A673 (cell line): Measurements from ENCODE around the gene PRMT7. TPM values are rescaled to one million over a fixed set of nuclear protein-coding genes. Genes with fewer than 3 reads are reported as not detected.

ENCODE experiments used
- BruUV-seq: library from RNA; stranded (reverse); fragments of 400-500 nt; replicated peaks from 2 replicates; lab custom pipeline; 2021; lab: Mats Ljungman, UMichigan
- CTCF ChIA-PET: fragments of 300-600 bp; sonication (Branson Sonifier 250); formaldehyde crosslinking; loops from one replicate; lab custom pipeline; 2022; ENCODE audit warnings: antibody characterized with exemption; lab: Charles Lee
- POLR2A ChIA-PET: fragments of 300-600 bp; sonication (Branson Sonifier 250); formaldehyde crosslinking; loops from one replicate; lab custom pipeline; 2022; ENCODE audit warnings: antibody characterized with exemption; ENCODE audit not compliant: low non-redundant PET; lab: Charles Lee
- DNase-seq: peaks from one replicate; pipeline ENCODE4 v3.0.0-alpha.2; 2015; ENCODE audit warnings: low spot score
- H3K27ac ChIP-seq: fragments of 200-600 bp; sonication (generic); 2 replicates; pipeline ENCODE4 v1.5.1; 2016; ENCODE audit warnings: mixed run types, low read depth, mild to moderate bottlenecking, mixed read lengths, antibody characterized with exemption, low read length; ENCODE audit not compliant: poor library complexity, severe bottlenecking
- H3K27me3 ChIP-seq: fragments of 200-600 bp; sonication (generic); replicated peaks from 2 replicates; pipeline ENCODE4 v1.6.1; 2017; ENCODE audit warnings: mixed run types, low read depth, mild to moderate bottlenecking, mixed read lengths, antibody characterized with exemption, low read length; ENCODE audit not compliant: insufficient read depth, poor library complexity
- H3K36me3 ChIP-seq: fragments of 200-600 bp; sonication (generic); 2 replicates; pipeline ENCODE4 v1.6.1; 2016; ENCODE audit warnings: mixed run types, mild to moderate bottlenecking, mixed read lengths, antibody characterized with exemption, low read length; ENCODE audit not compliant: insufficient read depth, poor library complexity, severe bottlenecking
- H3K4me1 ChIP-seq: fragments of 200-600 bp; sonication (generic); 2 replicates; pipeline ENCODE4 v1.6.1; 2017; ENCODE audit warnings: mixed run types, mild to moderate bottlenecking, mixed read lengths, antibody characterized with exemption, low read length; ENCODE audit not compliant: insufficient read depth, poor library complexity, severe bottlenecking
- H3K4me3 ChIP-seq: fragments of 200-600 bp; sonication (generic); 2 replicates; pipeline ENCODE4 v1.5.1; 2016; ENCODE audit warnings: low read depth, mixed run types, mild to moderate bottlenecking, mixed read lengths, low read length; ENCODE audit not compliant: poor library complexity, severe bottlenecking
- H3K9me3 ChIP-seq: fragments of 200-600 bp; sonication (generic); 2 replicates; pipeline ENCODE4 v1.6.1; 2016; ENCODE audit warnings: mixed run types, low read depth, mild to moderate bottlenecking, mixed read lengths, antibody characterized with exemption, low read length; ENCODE audit not compliant: poor library complexity, severe bottlenecking
- CTCF ChIP-seq: fragments of 300-800, 200-600 bp; sonication (generic); conservative IDR thresholded peaks from 2 replicates; pipeline ENCODE4 v1.5.1; 2017; ENCODE audit warnings: low read depth, mild to moderate bottlenecking, antibody characterized with exemption, low read length, moderate library complexity, mixed read lengths
- EZH2 ChIP-seq: fragments of 200-600 bp; sonication (generic); IDR thresholded peaks from 2 replicates; pipeline ENCODE4 v1.6.1; 2017; ENCODE audit warnings: borderline replicate concordance, low read depth, mild to moderate bottlenecking, mixed read lengths, antibody characterized with exemption, low read length; ENCODE audit not compliant: poor library complexity, severe bottlenecking
- intact Hi-C: fragments of 100-400 bp; cut with micrococcal nuclease; formaldehyde crosslinking; loops from one replicate; pipeline ENCODE4 v1.10.0; 2022; ENCODE audit not compliant: unreplicated experiment
- total RNA-seq: library from RNA; stranded (reverse); gene quantifications from 2 replicates; pipeline ENCODE4 v1.2.3, GENCODE V29; 2021

PRMT7 gene
- total RNA-seq, 1 experiment from 2014 or later: 66.2 TPM

GRCh38 chr16:68328860-68329390 lies 18.1 kb downstream of the PRMT7 start:
- Histone ChIP-seq H3K4me3 (no peak overlapping the region), H3K9me3 (no peaks in the 10 kb centered on the region), H3K4me1 (peaks cover 18% of the 10 kb centered on the region), H3K36me3 (peaks cover 17% of the 10 kb centered on the region), H3K27ac (no peak overlapping the region), H3K27me3 (no peaks in the 10 kb centered on the region)
- no TSS peak for BruUV-seq
- TF ChIP-seq EZH2: no peak
- no peak for TF ChIP-seq CTCF
- CTCF ChIA-PET: no interaction called here
- intact Hi-C loops: loop anchor here (2.0 to 10.0 kb wide), 3 partner anchors 64 to 234 kb away; partner anchors contain the start of gene SLC7A6
- no peak for DNase-seq
- POLR2A ChIA-PET: no interaction called here

- intact Hi-C loops: no loop called here
- Histone ChIP-seq H3K9me3 (no peaks in the 10 kb centered on the region), H3K27ac (peak overlapping the region; percentile 47), H3K4me1 (peaks cover 28% of the 10 kb centered on the region), H3K27me3 (no peaks in the 10 kb centered on the region), H3K4me3 (no peak overlapping the region), H3K36me3 (peaks cover 5% of the 10 kb centered on the region)
- TF ChIP-seq CTCF: no peak
- no peak for DNase-seq
- BruUV-seq: no TSS peak
- ChIA-PET POLR2A (no interaction called here), CTCF (interaction anchor here (0.5 to 1.3 kb wide), 3 partner anchors 68 to 309 kb away, joined by 3 to 4 read pairs (median 3); partner anchors contain the start of gene SLC7A6)
These were observed 21.1 kb downstream of the PRMT7 start for GRCh38 chr16:68331879-68332410.

- no TSS peak for BruUV-seq
- intact Hi-C loops: no loop called here
- Histone ChIP-seq H3K4me1 (peaks cover 28% of the 10 kb centered on the region), H3K9me3 (no peaks in the 10 kb centered on the region), H3K36me3 (peaks cover 10% of the 10 kb centered on the region), H3K27me3 (no peaks in the 10 kb centered on the region), H3K27ac (peak overlapping the region; percentile 47), H3K4me3 (no peak overlapping the region)
- ChIA-PET POLR2A (no interaction called here), CTCF (interaction anchor here (1.0 to 1.3 kb wide), 2 partner anchors 68 to 71 kb away, joined by 3 to 4 read pairs; partner anchors contain the start of gene SLC7A6)
- DNase-seq: peak; percentile 71
- TF ChIP-seq EZH2: no peak
These were observed 21.7 kb downstream of the PRMT7 start for GRCh38 chr16:68332411-68333121.
